ENCODE results near the gene C2CD4D. TPM values are rescaled to one million over a fixed set of nuclear protein-coding genes. Genes with fewer than 3 reads are reported as not detected.

C2CD4D gene
- total RNA-seq, 1 experiment from 2014 or later, result 1.2 TPM

DNA sequence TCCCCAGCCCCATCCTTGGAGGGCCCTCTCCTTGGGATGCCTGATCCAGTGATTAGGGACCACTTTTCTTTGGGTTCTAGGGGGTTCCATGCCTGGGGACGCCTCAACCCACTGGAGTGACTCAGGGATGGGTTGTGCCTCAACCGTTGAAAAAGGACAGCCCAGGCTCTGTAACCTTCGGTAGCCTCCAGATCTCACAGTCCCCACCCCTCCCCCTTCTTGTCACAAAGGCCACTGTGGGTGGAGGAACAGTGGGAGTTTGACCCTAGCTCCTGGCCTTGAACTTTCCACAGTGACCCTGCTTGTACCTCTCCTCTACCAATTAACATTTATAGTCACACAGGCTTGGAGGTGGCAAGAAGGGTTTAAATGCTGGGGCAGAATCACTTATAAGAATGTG lies 5.4 kb downstream of the C2CD4D start:
- no peaks in the 10 kb centered on the region for H3K36me3 ChIP-seq (ENCODE audit: control insufficient read depth, insufficient read depth, low read length)
- no peaks in the 10 kb centered on the region for H3K9me3 ChIP-seq (ENCODE audit: control insufficient read depth, insufficient read depth, low read depth, low read length)
- no peak overlapping the region for H3K4me3 ChIP-seq (ENCODE audit: low read depth in 2 of 2, low read length in 2 of 2)
- in situ Hi-C loops (cut with HindIII; ENCODE audit: low pct_unique_long_range_greater_than_20kb, low sequenced_read_pairs) (no loop called here), intact Hi-C loops (cut with micrococcal nuclease; ENCODE audit: unreplicated experiment) (loop anchor here (10.0 kb wide), 3 partner anchors 139 to 389 kb away; no protein-coding TSS in a partner anchor)
- DNase-seq (ENCODE audit: low read depth, low spot score) (no peak), ATAC-seq (no peak)
- POLR2A ChIA-PET, result no interaction called here
- peaks cover 9% of the 10 kb centered on the region; the same call in 1 of the 2 replicates for H3K4me1 ChIP-seq (ENCODE audit: control insufficient read depth, insufficient read depth, low read length)
- H3K27ac ChIP-seq (ENCODE audit: low read length), result no peak overlapping the region
- TF ChIP-seq, protein P1, sequence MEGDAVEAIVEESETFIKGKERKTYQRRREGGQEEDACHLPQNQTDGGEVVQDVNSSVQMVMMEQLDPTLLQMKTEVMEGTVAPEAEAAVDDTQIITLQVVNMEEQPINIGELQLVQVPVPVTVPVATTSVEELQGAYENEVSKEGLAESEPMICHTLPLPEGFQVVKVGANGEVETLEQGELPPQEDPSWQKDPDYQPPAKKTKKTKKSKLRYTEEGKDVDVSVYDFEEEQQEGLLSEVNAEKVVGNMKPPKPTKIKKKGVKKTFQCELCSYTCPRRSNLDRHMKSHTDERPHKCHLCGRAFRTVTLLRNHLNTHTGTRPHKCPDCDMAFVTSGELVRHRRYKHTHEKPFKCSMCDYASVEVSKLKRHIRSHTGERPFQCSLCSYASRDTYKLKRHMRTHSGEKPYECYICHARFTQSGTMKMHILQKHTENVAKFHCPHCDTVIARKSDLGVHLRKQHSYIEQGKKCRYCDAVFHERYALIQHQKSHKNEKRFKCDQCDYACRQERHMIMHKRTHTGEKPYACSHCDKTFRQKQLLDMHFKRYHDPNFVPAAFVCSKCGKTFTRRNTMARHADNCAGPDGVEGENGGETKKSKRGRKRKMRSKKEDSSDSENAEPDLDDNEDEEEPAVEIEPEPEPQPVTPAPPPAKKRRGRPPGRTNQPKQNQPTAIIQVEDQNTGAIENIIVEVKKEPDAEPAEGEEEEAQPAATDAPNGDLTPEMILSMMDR (IDR thresholded peaks at IDR 0.05), result no peak
- TF ChIP-seq SIN3A (IDR thresholded peaks at IDR 0.05; ENCODE audit: borderline replicate concordance, insufficient read depth, low read depth, low read length), result no peak
- no peak for TF ChIP-seq POLR2AphosphoS5 (IDR thresholded peaks at IDR 0.05; ENCODE audit: low read depth, low read length)
- TF ChIP-seq, protein P2, sequence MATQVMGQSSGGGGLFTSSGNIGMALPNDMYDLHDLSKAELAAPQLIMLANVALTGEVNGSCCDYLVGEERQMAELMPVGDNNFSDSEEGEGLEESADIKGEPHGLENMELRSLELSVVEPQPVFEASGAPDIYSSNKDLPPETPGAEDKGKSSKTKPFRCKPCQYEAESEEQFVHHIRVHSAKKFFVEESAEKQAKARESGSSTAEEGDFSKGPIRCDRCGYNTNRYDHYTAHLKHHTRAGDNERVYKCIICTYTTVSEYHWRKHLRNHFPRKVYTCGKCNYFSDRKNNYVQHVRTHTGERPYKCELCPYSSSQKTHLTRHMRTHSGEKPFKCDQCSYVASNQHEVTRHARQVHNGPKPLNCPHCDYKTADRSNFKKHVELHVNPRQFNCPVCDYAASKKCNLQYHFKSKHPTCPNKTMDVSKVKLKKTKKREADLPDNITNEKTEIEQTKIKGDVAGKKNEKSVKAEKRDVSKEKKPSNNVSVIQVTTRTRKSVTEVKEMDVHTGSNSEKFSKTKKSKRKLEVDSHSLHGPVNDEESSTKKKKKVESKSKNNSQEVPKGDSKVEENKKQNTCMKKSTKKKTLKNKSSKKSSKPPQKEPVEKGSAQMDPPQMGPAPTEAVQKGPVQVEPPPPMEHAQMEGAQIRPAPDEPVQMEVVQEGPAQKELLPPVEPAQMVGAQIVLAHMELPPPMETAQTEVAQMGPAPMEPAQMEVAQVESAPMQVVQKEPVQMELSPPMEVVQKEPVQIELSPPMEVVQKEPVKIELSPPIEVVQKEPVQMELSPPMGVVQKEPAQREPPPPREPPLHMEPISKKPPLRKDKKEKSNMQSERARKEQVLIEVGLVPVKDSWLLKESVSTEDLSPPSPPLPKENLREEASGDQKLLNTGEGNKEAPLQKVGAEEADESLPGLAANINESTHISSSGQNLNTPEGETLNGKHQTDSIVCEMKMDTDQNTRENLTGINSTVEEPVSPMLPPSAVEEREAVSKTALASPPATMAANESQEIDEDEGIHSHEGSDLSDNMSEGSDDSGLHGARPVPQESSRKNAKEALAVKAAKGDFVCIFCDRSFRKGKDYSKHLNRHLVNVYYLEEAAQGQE (IDR thresholded peaks at IDR 0.05; ENCODE audit: insufficient read depth in 1 of 2, low read depth in 2 of 2, low read length in 1 of 2), result no peak
- TF ChIP-seq TCF7L2 (IDR thresholded peaks at IDR 0.05; ENCODE audit: low read depth, low read length), result no peak
- CTCF ChIA-PET, result no interaction called here
- BruUV-seq (replicated peaks), result no TSS peak
- H3K27me3 ChIP-seq (ENCODE audit: control insufficient read depth, insufficient read depth, low read length), result no peaks in the 10 kb centered on the region

DNA sequence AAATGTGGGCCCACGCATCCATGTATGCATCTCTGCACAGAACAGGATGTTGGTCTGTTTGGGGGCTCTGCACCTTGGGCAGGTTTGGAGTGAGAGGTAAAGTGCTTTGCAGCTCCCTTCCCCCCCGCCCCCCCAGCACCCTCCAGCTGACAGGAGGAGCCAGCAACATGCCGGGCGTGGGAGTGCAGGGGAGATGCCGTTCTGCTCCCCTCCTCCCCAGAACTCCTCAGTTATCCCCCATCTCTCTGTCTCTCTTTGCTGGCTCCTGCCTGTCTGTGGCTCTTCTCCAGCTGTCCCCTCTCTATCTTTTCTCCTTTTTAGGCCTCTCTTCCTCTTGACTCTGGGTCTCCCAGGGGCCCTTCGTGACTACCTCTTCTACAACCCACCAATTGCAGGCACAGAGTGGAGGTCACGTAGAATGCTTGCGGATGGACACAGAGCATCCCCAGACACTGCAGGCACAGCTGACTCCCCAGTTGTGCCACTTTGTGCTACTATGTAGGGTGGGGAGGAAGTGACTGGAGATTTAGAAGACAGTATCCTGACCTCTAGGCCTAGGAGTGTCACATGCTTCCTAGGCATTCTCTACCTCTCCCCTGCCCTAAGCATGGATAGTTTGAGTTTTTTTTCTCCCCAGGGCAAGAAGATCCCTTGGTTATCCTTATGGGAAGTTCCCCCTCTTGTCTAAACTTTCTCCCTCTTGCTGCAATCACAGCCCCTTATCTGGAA lies 6.3 kb downstream of the C2CD4D start:
- no TSS peak for BruUV-seq (replicated peaks)
- Histone ChIP-seq H3K4me3 (ENCODE audit: low read depth in 2 of 2, low read length in 2 of 2) (no peak overlapping the region), H3K27me3 (ENCODE audit: control insufficient read depth, insufficient read depth, low read length) (no peaks in the 10 kb centered on the region), H3K4me1 (ENCODE audit: control insufficient read depth, insufficient read depth, low read length) (peaks cover 11% of the 10 kb centered on the region; the same call in 1 of the 2 replicates), H3K27ac (ENCODE audit: low read length) (no peak overlapping the region), H3K36me3 (ENCODE audit: control insufficient read depth, insufficient read depth, low read length) (no peaks in the 10 kb centered on the region), H3K9me3 (ENCODE audit: control insufficient read depth, insufficient read depth, low read depth, low read length) (no peaks in the 10 kb centered on the region)
- TF ChIP-seq POLR2AphosphoS5 (IDR thresholded peaks at IDR 0.05; ENCODE audit: low read depth, low read length) (no peak), TCF7L2 (IDR thresholded peaks at IDR 0.05; ENCODE audit: low read depth, low read length) (no peak), SIN3A (IDR thresholded peaks at IDR 0.05; ENCODE audit: borderline replicate concordance, insufficient read depth, low read depth, low read length) (no peak)
- TF ChIP-seq, protein P2 (IDR thresholded peaks at IDR 0.05; ENCODE audit: insufficient read depth in 1 of 2, low read depth in 2 of 2, low read length in 1 of 2), result no peak
- TF ChIP-seq, protein P1 (IDR thresholded peaks at IDR 0.05), result no peak
- DNase-seq (ENCODE audit: low read depth, low spot score), result no peak
- POLR2A ChIA-PET, result no interaction called here
- in situ Hi-C loops (cut with HindIII; ENCODE audit: low pct_unique_long_range_greater_than_20kb, low sequenced_read_pairs) (no loop called here), intact Hi-C loops (cut with micrococcal nuclease; ENCODE audit: unreplicated experiment) (loop anchor here (10.0 kb wide), 3 partner anchors 139 to 389 kb away; no protein-coding TSS in a partner anchor)
- CTCF ChIA-PET, result no interaction called here
- no peak for ATAC-seq

Data from Panc1 (cell line).